GM18526 (cell line): ENCODE results near the gene IL16.

Experiments used
- POLR2A ChIP-seq: IDR thresholded peaks from 3 replicates; pipeline ENCODE4 v1.6.1; 2011; ENCODE audit not compliant: insufficient read length; ENCODE audit errors: extremely low read depth

IL16 gene

GRCh38 chr15:81166636-81167305, 29.9 kb upstream of the IL16 start:
- TF ChIP-seq POLR2A: no peak

- no peak for TF ChIP-seq POLR2A
These were observed 28.6 kb upstream of the IL16 start for GRCh38 chr15:81168131-81168526.

- TF ChIP-seq POLR2A: no peak
These were observed 28.0 kb upstream of the IL16 start for GRCh38 chr15:81168644-81169043.

- TF ChIP-seq POLR2A: no peak
These were observed 26.2 kb upstream of the IL16 start for GRCh38 chr15:81170511-81170910.

- no peak for TF ChIP-seq POLR2A
These were observed 25.4 kb upstream of the IL16 start for GRCh38 chr15:81171286-81171685.

GRCh38 chr15:81174125-81174791, 22.4 kb upstream of the IL16 start:
- no peak for TF ChIP-seq POLR2A

- no peak for TF ChIP-seq POLR2A
These were observed 21.8 kb upstream of the IL16 start for GRCh38 chr15:81174792-81175327.

- no peak for TF ChIP-seq POLR2A
These were observed 21.2 kb upstream of the IL16 start for GRCh38 chr15:81175496-81175895.

- TF ChIP-seq POLR2A: no peak
These were observed 20.3 kb upstream of the IL16 start for GRCh38 chr15:81176291-81176893.

GRCh38 chr15:81178365-81178764, 18.3 kb upstream of the IL16 start:
- no peak for TF ChIP-seq POLR2A

GRCh38 chr15:81181220-81181619, 15.5 kb upstream of the IL16 start:
- TF ChIP-seq POLR2A: no peak

GRCh38 chr15:81182031-81182755, 14.5 kb upstream of the IL16 start:
- no peak for TF ChIP-seq POLR2A

GRCh38 chr15:81182756-81183438, 13.8 kb upstream of the IL16 start:
- no peak for TF ChIP-seq POLR2A

GRCh38 chr15:81183439-81183775, 13.3 kb upstream of the IL16 start:
- no peak for TF ChIP-seq POLR2A

GRCh38 chr15:81184188-81184587, 12.5 kb upstream of the IL16 start:
- TF ChIP-seq POLR2A: no peak
